Measurements from ENCODE around the gene MIAT. TPM values are rescaled to one million over a fixed set of nuclear protein-coding genes. Genes with fewer than 3 reads are reported as not detected.

MIAT gene
- total RNA-seq, 1 donor: 1.3 TPM

- DNase-seq (ENCODE audit: low read depth): peak; percentile 85
- TF ChIP-seq, protein P1, sequence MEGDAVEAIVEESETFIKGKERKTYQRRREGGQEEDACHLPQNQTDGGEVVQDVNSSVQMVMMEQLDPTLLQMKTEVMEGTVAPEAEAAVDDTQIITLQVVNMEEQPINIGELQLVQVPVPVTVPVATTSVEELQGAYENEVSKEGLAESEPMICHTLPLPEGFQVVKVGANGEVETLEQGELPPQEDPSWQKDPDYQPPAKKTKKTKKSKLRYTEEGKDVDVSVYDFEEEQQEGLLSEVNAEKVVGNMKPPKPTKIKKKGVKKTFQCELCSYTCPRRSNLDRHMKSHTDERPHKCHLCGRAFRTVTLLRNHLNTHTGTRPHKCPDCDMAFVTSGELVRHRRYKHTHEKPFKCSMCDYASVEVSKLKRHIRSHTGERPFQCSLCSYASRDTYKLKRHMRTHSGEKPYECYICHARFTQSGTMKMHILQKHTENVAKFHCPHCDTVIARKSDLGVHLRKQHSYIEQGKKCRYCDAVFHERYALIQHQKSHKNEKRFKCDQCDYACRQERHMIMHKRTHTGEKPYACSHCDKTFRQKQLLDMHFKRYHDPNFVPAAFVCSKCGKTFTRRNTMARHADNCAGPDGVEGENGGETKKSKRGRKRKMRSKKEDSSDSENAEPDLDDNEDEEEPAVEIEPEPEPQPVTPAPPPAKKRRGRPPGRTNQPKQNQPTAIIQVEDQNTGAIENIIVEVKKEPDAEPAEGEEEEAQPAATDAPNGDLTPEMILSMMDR (IDR thresholded peaks at IDR 0.05; ENCODE audit: insufficient read depth, low read depth, low read length): peak; percentile 16
- no peak overlapping the region for H3K4me3 ChIP-seq (ENCODE audit: low read depth, low read length)
Measured at GRCh38 chr22:26681395-26681821, 24.0 kb downstream of the MIAT start.

- H3K4me3 ChIP-seq (ENCODE audit: low read depth, low read length): no peak overlapping the region
- TF ChIP-seq, protein P1 (IDR thresholded peaks at IDR 0.05; ENCODE audit: insufficient read depth, low read depth, low read length): no peak
- DNase-seq (ENCODE audit: low read depth): no peak
Measured at GRCh38 chr22:26684168-26684567, 26.8 kb downstream of the MIAT start.

- H3K4me3 ChIP-seq (ENCODE audit: low read depth, low read length): no peak overlapping the region
- TF ChIP-seq, protein P1 (IDR thresholded peaks at IDR 0.05; ENCODE audit: insufficient read depth, low read depth, low read length): no peak
- DNase-seq (ENCODE audit: low read depth): no peak
Measured at GRCh38 chr22:26685601-26686000, 28.2 kb downstream of the MIAT start.

DNA sequence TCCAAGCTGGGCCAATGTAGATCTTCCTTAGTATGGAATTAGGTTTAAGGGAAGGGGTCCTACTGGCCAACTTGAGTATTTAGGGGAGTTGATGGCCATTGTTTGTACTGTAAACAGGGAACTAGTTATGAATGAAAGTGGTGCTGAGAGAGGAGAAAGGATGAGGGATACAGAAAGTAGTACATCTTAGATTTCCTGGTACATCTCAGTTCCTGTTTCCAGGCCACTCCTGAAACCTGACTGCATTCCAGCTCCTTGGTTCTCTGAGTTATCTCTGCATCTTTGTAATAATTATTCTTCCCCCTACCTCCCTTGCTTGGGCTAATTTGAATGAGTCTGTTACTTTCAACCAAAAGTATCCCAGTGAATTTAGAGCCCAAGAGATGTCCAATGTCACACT, 30.1 kb downstream of the MIAT start:
- H3K4me3 ChIP-seq (ENCODE audit: low read depth, low read length): no peak overlapping the region
- TF ChIP-seq, protein P1 (IDR thresholded peaks at IDR 0.05; ENCODE audit: insufficient read depth, low read depth, low read length): no peak
- DNase-seq (ENCODE audit: low read depth): no peak

GRCh38 chr22:26689513-26690301, 32.3 kb downstream of the MIAT start:
- no peak overlapping the region for H3K4me3 ChIP-seq (ENCODE audit: low read depth, low read length)
- no peak for DNase-seq (ENCODE audit: low read depth)
- TF ChIP-seq, protein P1 (IDR thresholded peaks at IDR 0.05; ENCODE audit: insufficient read depth, low read depth, low read length): no peak

DNA sequence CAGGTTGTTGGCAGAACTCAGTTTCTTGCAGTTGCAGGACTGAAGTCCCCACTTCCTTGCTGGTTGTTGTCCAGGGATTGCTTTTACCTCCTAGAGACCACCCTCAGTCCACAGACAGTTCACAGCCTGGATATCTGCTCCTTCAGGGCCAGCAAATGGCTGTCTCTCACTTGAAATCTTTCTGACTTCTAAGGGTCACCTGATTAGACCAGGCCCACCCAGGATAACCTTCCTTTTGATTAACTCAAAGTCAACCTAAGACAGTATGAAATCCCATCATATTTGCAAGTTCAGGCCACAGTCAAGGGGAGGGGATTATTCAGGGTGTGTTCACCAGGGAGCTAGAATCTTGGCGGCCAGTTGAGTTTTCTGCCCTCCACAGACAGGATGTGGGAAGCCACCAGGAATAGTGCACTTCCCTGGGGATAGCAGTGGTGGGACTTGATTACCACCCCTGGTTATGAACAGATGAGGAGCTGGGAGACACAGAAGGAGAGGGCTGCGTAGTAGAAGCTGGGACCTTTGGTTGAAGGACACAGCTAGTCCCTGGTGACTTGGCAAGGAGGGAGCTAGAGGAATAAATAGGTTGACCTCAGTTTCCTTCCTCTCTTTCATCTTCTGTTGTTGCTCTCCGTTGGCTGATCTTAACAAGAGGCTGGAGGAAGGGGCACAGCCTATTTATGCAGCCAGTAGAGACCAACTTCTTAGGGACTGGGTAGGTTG, 33.4 kb downstream of the MIAT start:
- no peak for DNase-seq (ENCODE audit: low read depth)
- no peak overlapping the region for H3K4me3 ChIP-seq (ENCODE audit: low read depth, low read length)
- TF ChIP-seq, protein P1 (IDR thresholded peaks at IDR 0.05; ENCODE audit: insufficient read depth, low read depth, low read length): no peak

Measured in fibroblast of villous mesenchyme (primary cell).